ENCODE data around the gene TPH2.

The TPH2 gene

DNA sequence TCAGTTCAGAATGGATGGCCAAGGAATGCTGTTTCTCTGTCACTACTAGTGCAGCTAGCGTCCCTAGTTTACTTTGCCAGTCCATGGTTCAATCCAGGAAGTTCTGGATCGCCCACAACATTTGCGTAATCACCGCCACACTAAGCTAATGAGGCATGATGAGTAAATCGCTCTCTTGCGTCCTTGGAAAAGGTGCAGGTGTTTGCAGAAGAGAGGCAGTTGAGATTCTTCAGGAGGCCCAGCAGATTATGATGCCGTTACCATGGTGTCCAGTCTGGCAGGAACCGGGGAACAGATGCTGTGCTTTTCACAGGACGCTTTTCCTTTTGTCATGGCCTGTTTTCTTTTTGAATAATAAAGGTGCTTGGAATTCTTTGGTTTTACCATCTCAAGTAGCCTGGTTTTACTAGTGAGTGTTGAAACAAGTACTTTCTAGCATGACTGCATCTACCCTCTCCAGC lies 9.0 kb downstream of the TPH2 start:
- TF ChIP-seq CTCF (IDR thresholded peaks at IDR 0.05; ENCODE audit: control insufficient read depth, extremely low read depth, insufficient read depth) = no peak
- no peak for DNase-seq (ENCODE audit: low read depth)
- no peak overlapping the region for H3K4me3 ChIP-seq (ENCODE audit: low read depth, low read length)

DNA sequence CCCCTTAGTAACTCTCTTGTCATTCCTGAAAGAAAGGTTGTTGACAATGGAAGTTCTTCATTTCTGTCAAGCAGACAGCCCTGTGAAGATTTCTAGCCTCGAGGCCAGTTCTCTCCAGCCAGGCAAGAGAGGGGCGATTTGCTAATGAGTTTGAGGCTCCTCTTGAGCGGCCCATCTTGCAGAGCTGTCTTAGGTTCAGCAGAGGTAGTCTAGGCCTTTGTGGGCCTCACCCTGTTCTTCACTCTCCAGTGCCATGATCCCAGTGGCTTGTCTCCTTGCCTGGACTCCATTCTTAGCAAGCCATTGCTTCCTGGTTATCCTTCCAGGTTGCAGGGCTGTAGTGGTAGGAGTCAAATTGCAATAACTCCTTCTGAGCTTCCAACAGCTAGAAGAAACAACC lies 9.7 kb downstream of the TPH2 start:
- no peak for TF ChIP-seq CTCF (IDR thresholded peaks at IDR 0.05; ENCODE audit: control insufficient read depth, extremely low read depth, insufficient read depth)
- no peak overlapping the region for H3K4me3 ChIP-seq (ENCODE audit: low read depth, low read length)
- no peak for DNase-seq (ENCODE audit: low read depth)

DNA sequence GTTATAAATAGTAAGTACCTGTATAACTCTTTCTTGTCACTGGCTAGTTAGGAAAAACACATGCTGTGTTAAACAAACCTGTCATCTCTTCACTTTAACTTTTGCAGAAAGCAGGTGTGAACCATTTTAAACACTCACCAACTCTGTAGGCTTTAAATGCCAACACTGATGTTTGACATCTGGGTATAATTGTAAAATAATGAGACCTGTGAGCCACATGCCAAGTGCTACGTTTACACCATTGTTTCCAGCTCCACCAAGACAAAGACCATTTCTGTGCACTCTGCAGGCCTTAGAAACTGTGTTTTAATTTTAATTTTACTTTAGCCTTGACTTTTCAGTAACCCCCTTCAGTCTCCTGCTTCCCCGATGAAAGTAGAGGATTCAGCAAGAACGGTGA lies 11.0 kb downstream of the TPH2 start:
- no peak for DNase-seq (ENCODE audit: low read depth)
- H3K4me3 ChIP-seq (ENCODE audit: low read depth, low read length) = no peak overlapping the region
- no peak for TF ChIP-seq CTCF (IDR thresholded peaks at IDR 0.05; ENCODE audit: control insufficient read depth, extremely low read depth, insufficient read depth)

GRCh38 chr12:71950404-71950803 lies 11.8 kb downstream of the TPH2 start:
- no peak for TF ChIP-seq CTCF (IDR thresholded peaks at IDR 0.05; ENCODE audit: control insufficient read depth, extremely low read depth, insufficient read depth)
- H3K4me3 ChIP-seq (ENCODE audit: low read depth, low read length) = no peak overlapping the region
- DNase-seq (ENCODE audit: low read depth) = no peak

- DNase-seq (ENCODE audit: low read depth) = no peak
- TF ChIP-seq CTCF (IDR thresholded peaks at IDR 0.05; ENCODE audit: control insufficient read depth, extremely low read depth, insufficient read depth) = no peak
- no peak overlapping the region for H3K4me3 ChIP-seq (ENCODE audit: low read depth, low read length)
Observed at GRCh38 chr12:71950819-71951218, 12.2 kb downstream of the TPH2 start.

DNA sequence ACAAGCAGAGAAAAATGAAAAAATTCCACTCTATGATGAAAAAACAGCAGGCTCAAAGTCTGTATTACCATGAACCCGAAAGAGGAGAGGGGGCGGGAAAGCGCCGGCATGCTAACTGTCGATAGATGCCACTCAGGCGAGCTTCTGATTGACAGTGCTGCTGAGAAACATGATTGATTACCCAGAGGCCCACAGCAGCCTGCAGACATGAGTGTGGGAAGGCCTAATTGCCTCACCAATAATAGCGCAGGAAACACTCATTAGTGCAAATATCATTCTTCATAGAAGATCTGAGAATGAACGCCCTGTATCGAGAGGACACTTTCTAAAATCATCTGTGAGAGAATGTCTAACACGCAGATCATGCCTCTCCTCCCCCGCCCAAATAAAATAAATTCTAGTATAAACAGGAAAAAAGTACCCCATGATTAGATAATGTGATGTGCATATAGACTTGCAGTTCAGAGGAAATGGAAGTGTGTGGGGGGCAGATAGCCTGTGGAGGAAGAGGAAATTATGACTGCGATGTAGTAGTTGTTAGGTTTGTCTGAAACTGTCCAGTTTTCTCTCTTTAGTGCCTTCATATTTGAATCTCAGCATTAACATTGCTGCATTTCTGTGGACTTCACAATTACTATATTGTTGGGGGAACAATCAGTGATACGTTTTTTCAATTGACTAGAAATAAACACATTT lies 15.6 kb downstream of the TPH2 start:
- no peak for TF ChIP-seq CTCF (IDR thresholded peaks at IDR 0.05; ENCODE audit: control insufficient read depth, extremely low read depth, insufficient read depth)
- no peak overlapping the region for H3K4me3 ChIP-seq (ENCODE audit: low read depth, low read length)
- DNase-seq (ENCODE audit: low read depth) = no peak

- no peak overlapping the region for H3K4me3 ChIP-seq (ENCODE audit: low read depth, low read length)
- no peak for DNase-seq (ENCODE audit: low read depth)
- TF ChIP-seq CTCF (IDR thresholded peaks at IDR 0.05; ENCODE audit: control insufficient read depth, extremely low read depth, insufficient read depth) = no peak
Observed at GRCh38 chr12:71954861-71955260, 16.2 kb downstream of the TPH2 start.
